Measurements from ENCODE around the gene PFKM. TPM values are rescaled to one million over a fixed set of nuclear protein-coding genes. Genes with fewer than 3 reads are reported as not detected.

PFKM gene
- total RNA-seq, 2 donors from 2014 or later, result 90.0 to 107 TPM

DNA sequence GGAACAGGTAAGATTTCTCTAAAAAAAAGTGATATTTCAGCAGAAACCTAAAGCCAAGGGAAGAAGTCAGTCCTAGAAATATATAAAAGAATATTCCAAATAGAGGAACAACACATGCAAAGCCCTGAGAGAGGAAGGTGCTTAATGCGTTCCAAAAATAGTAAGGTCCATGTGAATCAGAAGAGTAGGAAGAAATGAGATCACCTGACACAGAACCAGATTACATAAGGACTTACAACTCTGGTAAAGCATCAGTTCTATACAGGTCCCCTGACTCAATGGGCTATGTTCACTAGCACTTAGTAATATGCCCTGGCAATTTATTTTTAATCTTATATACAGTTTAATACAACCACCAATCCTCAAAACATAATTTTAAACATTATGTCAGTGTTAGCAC, 43.3 kb upstream of the PFKM start:
- no peaks in the 10 kb centered on the region for H3K27me3 ChIP-seq (ENCODE audit: control insufficient read depth, insufficient read depth, low read length, poor library complexity, severe bottlenecking)
- no peak overlapping the region for H3K27ac ChIP-seq (ENCODE audit: low read depth, low read length)
- peaks cover 45% of the 10 kb centered on the region for H3K36me3 ChIP-seq (ENCODE audit: control insufficient read depth, insufficient read depth, low read length)
- H3K36me3 Mint-ChIP-seq (ENCODE audit: low read depth), result peaks cover 47% of the 10 kb centered on the region
- H3K4me1 Mint-ChIP-seq, result no peaks in the 10 kb centered on the region
- WGBS, 2 experiments (ENCODE audit: insufficient coverage in 1 of 2, insufficient read length in 1 of 2), result 88% methylated on average over 1 of the region's 1 CpG; no CpG with 5 or more reads in 1 of the 2 experiments
- H3K9me3 Mint-ChIP-seq, result peaks cover 5% of the 10 kb centered on the region
- H3K4me1 ChIP-seq (ENCODE audit: control insufficient read depth, insufficient read depth, low read length), result no peaks in the 10 kb centered on the region
- H3K27me3 Mint-ChIP-seq (ENCODE audit: insufficient read depth), result no peaks in the 10 kb centered on the region
- H3K9me3 ChIP-seq (ENCODE audit: control insufficient read depth, low read length), result peaks cover 5% of the 10 kb centered on the region
- no peak overlapping the region for H3K4me3 Mint-ChIP-seq
- H3K4me3 ChIP-seq (ENCODE audit: low read length), result no peak overlapping the region
- no peak for DNase-seq
- H3K9ac ChIP-seq (ENCODE audit: extremely low read depth, low read length, poor library complexity, severe bottlenecking), result no peak overlapping the region
- TF ChIP-seq CTCF (conservative IDR thresholded peaks at IDR 0.05), result no peak
- no peak overlapping the region for H3K27ac Mint-ChIP-seq

DNA sequence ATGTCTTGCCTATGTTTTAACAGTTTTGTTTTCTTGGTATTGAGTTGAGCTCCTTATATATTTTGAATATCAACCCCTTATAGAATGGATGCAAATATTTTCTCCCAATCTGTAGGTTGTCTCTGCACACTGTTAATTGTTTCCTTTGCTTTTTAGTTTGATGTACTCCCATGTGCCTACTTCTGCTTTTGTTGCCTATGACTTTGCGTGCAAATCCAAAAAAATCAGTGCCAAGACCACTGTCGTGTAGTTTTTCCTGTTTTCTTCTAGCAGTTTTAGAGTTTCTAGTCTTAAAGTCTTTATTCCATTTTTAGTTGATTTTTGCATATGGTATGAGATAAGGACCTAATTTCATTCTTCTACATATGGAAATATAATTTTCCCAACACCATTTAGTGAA, 42.1 kb upstream of the PFKM start:
- Histone ChIP-seq H3K36me3 (ENCODE audit: control insufficient read depth, insufficient read depth, low read length) (peaks cover 40% of the 10 kb centered on the region), H3K9ac (ENCODE audit: extremely low read depth, low read length, poor library complexity, severe bottlenecking) (no peak overlapping the region), H3K27me3 (ENCODE audit: control insufficient read depth, insufficient read depth, low read length, poor library complexity, severe bottlenecking) (no peaks in the 10 kb centered on the region), H3K9me3 (ENCODE audit: control insufficient read depth, low read length) (peaks cover 5% of the 10 kb centered on the region), H3K4me1 (ENCODE audit: control insufficient read depth, insufficient read depth, low read length) (no peaks in the 10 kb centered on the region), H3K4me3 (ENCODE audit: low read length) (no peak overlapping the region), H3K27ac (ENCODE audit: low read depth, low read length) (no peak overlapping the region)
- no peak for TF ChIP-seq CTCF (conservative IDR thresholded peaks at IDR 0.05)
- H3K27me3 Mint-ChIP-seq (ENCODE audit: insufficient read depth), result no peaks in the 10 kb centered on the region
- H3K27ac Mint-ChIP-seq, result no peak overlapping the region
- no peak for DNase-seq
- peaks cover 43% of the 10 kb centered on the region for H3K36me3 Mint-ChIP-seq (ENCODE audit: low read depth)
- H3K4me1 Mint-ChIP-seq, result no peaks in the 10 kb centered on the region
- peaks cover 5% of the 10 kb centered on the region for H3K9me3 Mint-ChIP-seq
- no peak overlapping the region for H3K4me3 Mint-ChIP-seq
- WGBS, 2 experiments (ENCODE audit: insufficient coverage in 1 of 2, insufficient read length in 1 of 2), result 95% methylated on average over 2 of the region's 2 CpGs; no CpG with 5 or more reads in 1 of the 2 experiments

GRCh38 chr12:48078901-48079300, 40.3 kb upstream of the PFKM start:
- no peaks in the 10 kb centered on the region for H3K4me1 Mint-ChIP-seq
- WGBS, 2 experiments (ENCODE audit: insufficient coverage in 1 of 2, insufficient read length in 1 of 2), result 94 to 96% methylated on average over 3 to 5 of the region's 5 CpGs
- no peaks in the 10 kb centered on the region for H3K27me3 ChIP-seq (ENCODE audit: control insufficient read depth, insufficient read depth, low read length, poor library complexity, severe bottlenecking)
- no peak overlapping the region for H3K4me3 ChIP-seq (ENCODE audit: low read length)
- no peaks in the 10 kb centered on the region for H3K27me3 Mint-ChIP-seq (ENCODE audit: insufficient read depth)
- peaks cover 5% of the 10 kb centered on the region for H3K9me3 Mint-ChIP-seq
- H3K9me3 ChIP-seq (ENCODE audit: control insufficient read depth, low read length), result peaks cover 5% of the 10 kb centered on the region
- no peak overlapping the region for H3K27ac Mint-ChIP-seq
- peaks cover 48% of the 10 kb centered on the region for H3K36me3 Mint-ChIP-seq (ENCODE audit: low read depth)
- no peak overlapping the region for H3K27ac ChIP-seq (ENCODE audit: low read depth, low read length)
- no peak for TF ChIP-seq CTCF (conservative IDR thresholded peaks at IDR 0.05)
- peaks cover 41% of the 10 kb centered on the region for H3K36me3 ChIP-seq (ENCODE audit: control insufficient read depth, insufficient read depth, low read length)
- H3K4me1 ChIP-seq (ENCODE audit: control insufficient read depth, insufficient read depth, low read length), result no peaks in the 10 kb centered on the region
- H3K9ac ChIP-seq (ENCODE audit: extremely low read depth, low read length, poor library complexity, severe bottlenecking), result no peak overlapping the region
- DNase-seq, result no peak
- H3K4me3 Mint-ChIP-seq, result no peak overlapping the region

Measured in endodermal cell (in vitro differentiated cells).